Gastrocnemius medialis (tissue), 4 donors: Measurements from ENCODE around the gene ZNF124.

ENCODE experiments used
- POLR2A ChIP-seq, 2 donors: fragments of 450-650 bp; IDR thresholded peaks; one replicate each; pipeline ENCODE4 v1.6.1; 2017; ENCODE audit warnings: antibody characterized with exemption in 2 of 2, mild to moderate bottlenecking in 2 of 2, moderate library complexity in 2 of 2
- TF ChIP-seq, protein P1 (sequence below), 5 experiments: fragments of 450-650 bp in 3 of 5; fragments of 200-600 bp in 2 of 5; sonication (generic) in 2 of 5; IDR thresholded peaks in 4 of 5; conservative IDR thresholded peaks in 1 of 5; 1 replicate in 4 of 5; 2 replicates in 1 of 5; pipeline ENCODE4 v1.5.1; 2016 to 2019; ENCODE audit warnings: antibody characterized with exemption in 5 of 5, mild to moderate bottlenecking in 3 of 5, moderate library complexity in 3 of 5

DNA sequence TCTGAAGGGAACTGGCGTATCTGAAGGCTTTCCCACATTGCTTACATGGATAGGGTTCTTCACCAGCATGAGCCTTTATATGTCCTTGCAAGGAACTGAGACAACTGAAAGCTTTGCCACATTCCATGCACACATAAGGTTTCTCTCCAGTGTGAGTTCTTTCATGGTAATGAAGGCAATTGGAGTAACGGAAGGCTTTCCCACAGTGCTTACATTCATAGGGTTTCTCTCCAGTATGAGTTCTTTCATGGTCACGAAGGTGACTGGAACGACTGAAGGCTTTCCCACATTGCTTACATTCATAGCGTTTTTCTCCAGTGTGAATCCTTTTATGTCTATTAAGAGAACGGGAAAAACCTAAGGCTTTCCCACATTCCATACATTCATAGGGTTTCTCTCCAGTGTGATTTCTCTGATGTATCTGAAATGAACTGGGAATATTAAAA, 15.0 kb downstream of the ZNF124 start:
- TF ChIP-seq POLR2A (IDR thresholded peaks at IDR 0.05) = no peak
- TF ChIP-seq, protein P1, sequence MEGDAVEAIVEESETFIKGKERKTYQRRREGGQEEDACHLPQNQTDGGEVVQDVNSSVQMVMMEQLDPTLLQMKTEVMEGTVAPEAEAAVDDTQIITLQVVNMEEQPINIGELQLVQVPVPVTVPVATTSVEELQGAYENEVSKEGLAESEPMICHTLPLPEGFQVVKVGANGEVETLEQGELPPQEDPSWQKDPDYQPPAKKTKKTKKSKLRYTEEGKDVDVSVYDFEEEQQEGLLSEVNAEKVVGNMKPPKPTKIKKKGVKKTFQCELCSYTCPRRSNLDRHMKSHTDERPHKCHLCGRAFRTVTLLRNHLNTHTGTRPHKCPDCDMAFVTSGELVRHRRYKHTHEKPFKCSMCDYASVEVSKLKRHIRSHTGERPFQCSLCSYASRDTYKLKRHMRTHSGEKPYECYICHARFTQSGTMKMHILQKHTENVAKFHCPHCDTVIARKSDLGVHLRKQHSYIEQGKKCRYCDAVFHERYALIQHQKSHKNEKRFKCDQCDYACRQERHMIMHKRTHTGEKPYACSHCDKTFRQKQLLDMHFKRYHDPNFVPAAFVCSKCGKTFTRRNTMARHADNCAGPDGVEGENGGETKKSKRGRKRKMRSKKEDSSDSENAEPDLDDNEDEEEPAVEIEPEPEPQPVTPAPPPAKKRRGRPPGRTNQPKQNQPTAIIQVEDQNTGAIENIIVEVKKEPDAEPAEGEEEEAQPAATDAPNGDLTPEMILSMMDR (IDR thresholded peaks at IDR 0.05 in 4 of 5, conservative IDR thresholded peaks at IDR 0.05 in 1 of 5) = no peak
